ENCODE data around the gene HLA-E. TPM values are rescaled to one million over a fixed set of nuclear protein-coding genes. Genes with fewer than 3 reads are reported as not detected.

Gene HLA-E
- total and polyA plus RNA-seq, 2 experiments from 2014 or later = 17.0 to 39.2 TPM

DNA sequence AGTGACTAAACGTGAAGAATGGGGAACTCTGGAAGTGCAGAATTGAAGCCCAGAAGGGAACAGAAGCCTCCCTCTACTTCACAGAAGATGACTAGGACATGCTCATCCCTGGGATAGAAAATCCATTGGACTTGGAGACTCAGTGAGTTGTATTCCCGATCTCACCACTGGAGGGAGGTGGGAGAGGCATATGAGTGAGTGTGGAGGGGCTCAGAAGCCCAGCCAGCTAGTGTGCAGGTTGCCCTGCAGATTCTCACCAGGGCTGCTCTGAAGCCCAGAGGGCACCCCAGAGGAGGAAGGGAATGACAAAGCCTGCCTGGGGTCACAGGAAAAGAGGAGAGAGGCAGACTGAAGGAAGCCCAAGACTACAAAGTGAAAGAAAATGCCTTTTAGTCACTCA lies 42.1 kb upstream of the HLA-E start:
- peaks cover 92% of the 10 kb centered on the region for H3K27me3 ChIP-seq
- H3K4me3 ChIP-seq = no peak overlapping the region

GRCh38 chr6:30450548-30450908 lies 38.8 kb upstream of the HLA-E start:
- Histone ChIP-seq H3K36me3 (no peaks in the 10 kb centered on the region), H3K4me3 (no peak overlapping the region), H3K4me1 (ENCODE audit: low read depth) (no peaks in the 10 kb centered on the region), H3K27me3 (peaks cover 91% of the 10 kb centered on the region), H3K27ac (no peak overlapping the region), H3K9me3 (ENCODE audit: low read depth) (no peaks in the 10 kb centered on the region)
- DNase-seq (ENCODE audit: low read depth in 1 of 2, low spot score in 1 of 2) = no peak
- TF ChIP-seq CTCF (IDR thresholded peaks at IDR 0.05; ENCODE audit: low read depth, low read length) = no peak

More for the DNA sequence above, 42.1 kb upstream of the HLA-E start:
- no peaks in the 10 kb centered on the region for H3K36me3 ChIP-seq
- peak; percentile 21 to 54 for DNase-seq (ENCODE audit: low read depth in 1 of 2, low spot score in 1 of 2)
- H3K9me3 ChIP-seq (ENCODE audit: low read depth) = no peaks in the 10 kb centered on the region
- peak; percentile 25 for TF ChIP-seq CTCF (IDR thresholded peaks at IDR 0.05; ENCODE audit: low read depth, low read length)
- H3K4me1 ChIP-seq (ENCODE audit: low read depth) = no peaks in the 10 kb centered on the region
- no peak overlapping the region for H3K27ac ChIP-seq

GRCh38 chr6:30450909-30451841 lies 38.1 kb upstream of the HLA-E start:
- no peaks in the 10 kb centered on the region for H3K36me3 ChIP-seq
- H3K9me3 ChIP-seq (ENCODE audit: low read depth) = no peaks in the 10 kb centered on the region
- peaks cover 90% of the 10 kb centered on the region for H3K27me3 ChIP-seq
- H3K27ac ChIP-seq = no peak overlapping the region
- peak in 1 of 2 donors; percentile 72 for DNase-seq (ENCODE audit: low read depth in 1 of 2, low spot score in 1 of 2)
- no peak overlapping the region for H3K4me3 ChIP-seq
- H3K4me1 ChIP-seq (ENCODE audit: low read depth) = no peaks in the 10 kb centered on the region
- no peak for TF ChIP-seq CTCF (IDR thresholded peaks at IDR 0.05; ENCODE audit: low read depth, low read length)

- no peak overlapping the region for H3K4me3 ChIP-seq
- peaks cover 88% of the 10 kb centered on the region for H3K27me3 ChIP-seq
- TF ChIP-seq CTCF (IDR thresholded peaks at IDR 0.05; ENCODE audit: low read depth, low read length) = no peak
- no peak overlapping the region for H3K27ac ChIP-seq
- H3K4me1 ChIP-seq (ENCODE audit: low read depth) = no peaks in the 10 kb centered on the region
- no peaks in the 10 kb centered on the region for H3K36me3 ChIP-seq
- H3K9me3 ChIP-seq (ENCODE audit: low read depth) = no peaks in the 10 kb centered on the region
- DNase-seq (ENCODE audit: low read depth in 1 of 2, low spot score in 1 of 2) = no peak
Measured at GRCh38 chr6:30452736-30453507, 36.4 kb upstream of the HLA-E start.

- Histone ChIP-seq H3K27me3 (peaks cover 88% of the 10 kb centered on the region), H3K4me3 (no peak overlapping the region), H3K4me1 (ENCODE audit: low read depth) (no peaks in the 10 kb centered on the region), H3K9me3 (ENCODE audit: low read depth) (no peaks in the 10 kb centered on the region), H3K36me3 (no peaks in the 10 kb centered on the region), H3K27ac (no peak overlapping the region)
- peak; percentile 89 to 93 for DNase-seq (ENCODE audit: low read depth in 1 of 2, low spot score in 1 of 2)
- peak; percentile 90 for TF ChIP-seq CTCF (IDR thresholded peaks at IDR 0.05; ENCODE audit: low read depth, low read length)
Measured at GRCh38 chr6:30453508-30454116, 35.7 kb upstream of the HLA-E start.

All from cardiac muscle cell (in vitro differentiated cells and primary cell).